Ovary (tissue), 3 donors: ENCODE results near the gene CRADD.

Experiments
- EP300 ChIP-seq: sonication (generic); formaldehyde crosslinking; IDR thresholded peaks from one replicate; pipeline ENCODE4 v1.6.1; 2017; ENCODE audit warnings: antibody characterized with exemption
- POLR2A ChIP-seq: fragments of 450-650 bp; IDR thresholded peaks from one replicate; pipeline ENCODE4 v1.6.1; 2017; ENCODE audit warnings: antibody characterized with exemption, mild to moderate bottlenecking, moderate library complexity
- TF ChIP-seq, protein P1 (sequence below), 3 donors: fragments of 450-650 bp in 2 of 3; fragments of 200-600 bp in 1 of 3; IDR thresholded peaks; one replicate each; pipeline versions ENCODE4 v1.5.1 to v1.8.0; 2016 to 2022; ENCODE audit warnings: antibody characterized with exemption in 3 of 3, mild to moderate bottlenecking in 1 of 3
- donor health status: DM: no; HTN: no; CAD: no.

DNA sequence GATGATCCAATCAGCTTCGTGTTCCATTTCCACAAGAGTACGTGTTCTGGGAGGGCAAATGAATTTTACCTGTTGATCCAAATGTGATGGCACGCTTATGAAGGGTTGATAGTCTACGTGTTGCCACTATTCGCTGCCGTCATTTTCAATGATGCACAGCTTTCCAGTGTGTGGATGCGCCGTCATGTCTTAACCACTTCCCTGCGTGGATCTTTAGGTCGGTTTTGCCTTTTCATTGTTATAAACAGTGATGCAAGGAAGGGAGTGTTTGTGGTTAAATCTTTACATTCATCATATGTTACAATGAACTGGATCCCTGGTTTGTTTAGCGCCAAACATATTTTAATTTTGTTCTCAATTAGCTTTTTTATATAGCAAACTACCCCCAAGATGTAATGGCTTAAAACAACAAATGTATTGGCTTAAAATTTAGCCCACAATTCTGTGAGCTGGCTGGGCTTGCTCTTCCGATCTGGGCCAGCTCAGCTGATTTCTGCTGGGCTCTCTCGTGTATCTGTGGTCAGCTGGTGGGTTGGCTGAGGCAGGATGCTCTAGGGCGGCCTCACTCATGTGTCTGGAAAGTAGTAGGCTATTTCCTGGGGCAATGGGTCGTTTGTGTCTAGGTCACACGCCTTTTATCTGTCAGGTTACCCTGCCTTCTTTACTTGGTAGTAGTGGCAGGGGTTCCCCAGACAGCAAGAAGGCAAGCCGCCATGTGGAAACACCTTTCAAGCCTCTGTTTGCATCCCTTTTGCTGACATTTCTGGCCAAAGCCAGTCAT lies 176.7 kb downstream of the CRADD start:
- TF ChIP-seq EP300 (no peak), POLR2A (no peak)
- TF ChIP-seq, protein P1, sequence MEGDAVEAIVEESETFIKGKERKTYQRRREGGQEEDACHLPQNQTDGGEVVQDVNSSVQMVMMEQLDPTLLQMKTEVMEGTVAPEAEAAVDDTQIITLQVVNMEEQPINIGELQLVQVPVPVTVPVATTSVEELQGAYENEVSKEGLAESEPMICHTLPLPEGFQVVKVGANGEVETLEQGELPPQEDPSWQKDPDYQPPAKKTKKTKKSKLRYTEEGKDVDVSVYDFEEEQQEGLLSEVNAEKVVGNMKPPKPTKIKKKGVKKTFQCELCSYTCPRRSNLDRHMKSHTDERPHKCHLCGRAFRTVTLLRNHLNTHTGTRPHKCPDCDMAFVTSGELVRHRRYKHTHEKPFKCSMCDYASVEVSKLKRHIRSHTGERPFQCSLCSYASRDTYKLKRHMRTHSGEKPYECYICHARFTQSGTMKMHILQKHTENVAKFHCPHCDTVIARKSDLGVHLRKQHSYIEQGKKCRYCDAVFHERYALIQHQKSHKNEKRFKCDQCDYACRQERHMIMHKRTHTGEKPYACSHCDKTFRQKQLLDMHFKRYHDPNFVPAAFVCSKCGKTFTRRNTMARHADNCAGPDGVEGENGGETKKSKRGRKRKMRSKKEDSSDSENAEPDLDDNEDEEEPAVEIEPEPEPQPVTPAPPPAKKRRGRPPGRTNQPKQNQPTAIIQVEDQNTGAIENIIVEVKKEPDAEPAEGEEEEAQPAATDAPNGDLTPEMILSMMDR (IDR thresholded peaks at IDR 0.05): no peak
